WERI-Rb-1 (cell line): ENCODE data around the gene CTF1.

ENCODE experiments used
- DNase-seq: peaks from one replicate; pipeline ENCODE4 v3.0.0-alpha.2; 2020
- H3K27ac ChIP-seq: fragments of 250-450 bp; sonication (Bioruptor Pico); 2 replicates; pipeline ENCODE4 v1.5.1; 2020; ENCODE audit warnings: mild to moderate bottlenecking, moderate library complexity
- H3K27me3 ChIP-seq: fragments of 250-450 bp; sonication (Bioruptor Pico); 2 replicates; pipeline ENCODE4 v1.5.1; 2021; ENCODE audit warnings: mild to moderate bottlenecking, low read depth, moderate library complexity; ENCODE audit not compliant: insufficient read depth, severe bottlenecking
- H3K36me3 ChIP-seq: fragments of 250-450 bp; sonication (Bioruptor Pico); 2 replicates; pipeline ENCODE4 v1.5.1; 2020; ENCODE audit warnings: mild to moderate bottlenecking, moderate library complexity
- H3K4me3 ChIP-seq: 2 replicates; pipeline ENCODE4 v1.5.1; 2011; ENCODE audit warnings: low read depth, mild to moderate bottlenecking, control low read depth, low read length
- H3K9me3 ChIP-seq: fragments of 250-450 bp; sonication (Bioruptor Pico); 2 replicates; pipeline ENCODE4 v1.5.1; 2021; ENCODE audit warnings: mild to moderate bottlenecking, moderate library complexity; ENCODE audit not compliant: severe bottlenecking
- CTCF ChIP-seq: IDR thresholded peaks from 2 replicates; pipeline ENCODE4 v1.5.1; 2011; ENCODE audit warnings: low read depth, mild to moderate bottlenecking, control low read depth, inconsistent platforms, low read length

CTF1 gene

GRCh38 chr16:30896261-30896888 is at the start of gene CTF1:
Gene CTF1, plus strand, starts transcription at chr16:30896614. Its CDS starts 30 bp downstream, at chr16:30896644.
- no peaks in the 10 kb centered on the region for H3K27me3 ChIP-seq
- no peaks in the 10 kb centered on the region for H3K9me3 ChIP-seq
- H3K4me3 ChIP-seq: no peak within 1 kb of the TSS
- DNase-seq: no peak
- peaks cover 5% of the 10 kb centered on the region for H3K36me3 ChIP-seq
- no peak for TF ChIP-seq CTCF
- no peak within 1 kb of the TSS for H3K27ac ChIP-seq

GRCh38 chr16:30846649-30847402 is 49.6 kb upstream of the CTF1 start:
- no peak for TF ChIP-seq CTCF
- peak; percentile 75 for DNase-seq

GRCh38 chr16:30850246-30850645 is 46.2 kb upstream of the CTF1 start:
- Histone ChIP-seq H3K36me3 (no peaks in the 10 kb centered on the region; the same call in 1 of the 2 replicates), H3K4me3 (no peak overlapping the region), H3K27ac (no peak overlapping the region), H3K27me3 (no peaks in the 10 kb centered on the region), H3K9me3 (no peaks in the 10 kb centered on the region)
- DNase-seq: no peak
- TF ChIP-seq CTCF: no peak

More at GRCh38 chr16:30846649-30847402, 49.6 kb upstream of the CTF1 start:
- H3K27ac ChIP-seq: 0 out of 2 replicates have a peak overlapping the region, but pooled peaks have one; percentile 1
- no peaks in the 10 kb centered on the region for H3K36me3 ChIP-seq
- H3K9me3 ChIP-seq: no peaks in the 10 kb centered on the region
- no peak overlapping the region for H3K4me3 ChIP-seq
- no peaks in the 10 kb centered on the region for H3K27me3 ChIP-seq

- Histone ChIP-seq H3K36me3 (no peaks in the 10 kb centered on the region; the same call in 1 of the 2 replicates), H3K9me3 (no peaks in the 10 kb centered on the region)
- DNase-seq: no peak
Observed at GRCh38 chr16:30853758-30854157, 42.7 kb upstream of the CTF1 start.

GRCh38 chr16:30858111-30858495 is 38.3 kb upstream of the CTF1 start:
- Histone ChIP-seq H3K27ac (peak overlapping the region; percentile 43), H3K9me3 (peaks cover 2% of the 10 kb centered on the region), H3K36me3 (no peaks in the 10 kb centered on the region; the same call in 1 of the 2 replicates), H3K27me3 (no peaks in the 10 kb centered on the region), H3K4me3 (no peak overlapping the region)
- DNase-seq: no peak
- TF ChIP-seq CTCF: no peak

More at GRCh38 chr16:30853758-30854157, 42.7 kb upstream of the CTF1 start:
- Histone ChIP-seq H3K27me3 (no peaks in the 10 kb centered on the region), H3K27ac (no peak overlapping the region), H3K4me3 (no peak overlapping the region)
- no peak for TF ChIP-seq CTCF
